ENCODE measurements around the gene FAM76B.
A peak's percentile ranks its signal among the peaks of the same experiment; 100 is the strongest.

Gene FAM76B

GRCh38 chr11:95791709-95792033 lies 2.1 kb upstream of the FAM76B start:
- DNase-seq = no peak

- DNase-seq = peak; percentile 55
Measured at GRCh38 chr11:95790933-95791708, 1.5 kb upstream of the FAM76B start.

- peak; percentile 99 for DNase-seq
Measured at GRCh38 chr11:95790123-95790932, 746 bp upstream of the FAM76B start, which contains the start of gene CEP57. Gene CEP57 (plus strand): TSS chr11:95790498. CDS start chr11:95790699, 201 bp downstream.

GRCh38 chr11:95788921-95789505 lies 569 bp downstream of the FAM76B start:
- peak; percentile 39 for DNase-seq

GRCh38 chr11:95780544-95780943 lies 9.0 kb downstream of the FAM76B start:
- no peak for DNase-seq

- no peak for DNase-seq
Measured at GRCh38 chr11:95778699-95779098, 10.9 kb downstream of the FAM76B start.

GRCh38 chr11:95776859-95777258 lies 12.7 kb downstream of the FAM76B start:
- DNase-seq = no peak

- DNase-seq = no peak
Measured at GRCh38 chr11:95768521-95768920, 21.1 kb downstream of the FAM76B start.

GRCh38 chr11:95767498-95767897 lies 22.1 kb downstream of the FAM76B start:
- DNase-seq = peak; percentile 78

- DNase-seq = peak; percentile 47
Measured at GRCh38 chr11:95766701-95767100, 22.9 kb downstream of the FAM76B start.

- peak; percentile 73 for DNase-seq
Measured at GRCh38 chr11:95764267-95764898, 25.2 kb downstream of the FAM76B start.

GRCh38 chr11:95762534-95762933 lies 27.0 kb downstream of the FAM76B start:
- DNase-seq = no peak

- DNase-seq = no peak
Measured at GRCh38 chr11:95760941-95761340, 28.6 kb downstream of the FAM76B start.

GRCh38 chr11:95751515-95751914 lies 38.1 kb downstream of the FAM76B start:
- no peak for DNase-seq

GRCh38 chr11:95750101-95750500 lies 39.5 kb downstream of the FAM76B start:
- DNase-seq = no peak

- DNase-seq = no peak
Measured at GRCh38 chr11:95739108-95739938, 50.3 kb downstream of the FAM76B start.

GRCh38 chr11:95736809-95737208 lies 52.8 kb downstream of the FAM76B start:
- DNase-seq = no peak

GRCh38 chr11:95736355-95736754 lies 53.2 kb downstream of the FAM76B start:
- DNase-seq = no peak

- no peak for DNase-seq
Measured at GRCh38 chr11:95734009-95734572, 55.5 kb downstream of the FAM76B start.

GRCh38 chr11:95732930-95733602 lies 56.5 kb downstream of the FAM76B start:
- DNase-seq = no peak

GRCh38 chr11:95729462-95729861 lies 60.1 kb downstream of the FAM76B start:
- no peak for DNase-seq

Measured in suppressor macrophage treated with lipopolysaccharide for 4 hours (primary cell).